HFF-Myc (cell line): ENCODE results near the gene MICALL1.

Experiments
- DNase-seq: peaks from one replicate; pipeline ENCODE4 v3.0.0-alpha.2; 2011; ENCODE audit warnings: low read depth; ENCODE audit errors: extremely low read depth
- H3K4me3 ChIP-seq: replicated peaks from 2 replicates; pipeline ENCODE4 v1.5.1; 2011; ENCODE audit warnings: low read depth, mild to moderate bottlenecking, control low read depth, low read length
- CTCF ChIP-seq: IDR thresholded peaks from 2 replicates; pipeline ENCODE4 v1.5.1; 2012; ENCODE audit warnings: mild to moderate bottlenecking, low read depth, low read length, control low read depth; ENCODE audit errors: missing control alignments

The MICALL1 gene

GRCh38 chr22:37929390-37929789, 23.3 kb downstream of the MICALL1 start:
- H3K4me3 ChIP-seq = no peak overlapping the region
- no peak for TF ChIP-seq CTCF
- no peak for DNase-seq

GRCh38 chr22:37930270-37930951, 24.3 kb downstream of the MICALL1 start:
- TF ChIP-seq CTCF = peak; percentile 55
- no peak overlapping the region for H3K4me3 ChIP-seq
- DNase-seq = no peak

- no peak overlapping the region for H3K4me3 ChIP-seq
- TF ChIP-seq CTCF = no peak
- DNase-seq = no peak
These were observed 24.9 kb downstream of the MICALL1 start for GRCh38 chr22:37930952-37931440.

GRCh38 chr22:37931893-37932389, 25.8 kb downstream of the MICALL1 start:
- no peak for TF ChIP-seq CTCF
- DNase-seq = no peak
- H3K4me3 ChIP-seq = no peak overlapping the region

GRCh38 chr22:37932401-37932800, 26.3 kb downstream of the MICALL1 start:
- H3K4me3 ChIP-seq = no peak overlapping the region
- no peak for DNase-seq
- no peak for TF ChIP-seq CTCF

- no peak for TF ChIP-seq CTCF
- DNase-seq = no peak
- H3K4me3 ChIP-seq = no peak overlapping the region
These were observed 26.9 kb downstream of the MICALL1 start for GRCh38 chr22:37932821-37933578.
